Pulmonary artery endothelial cell (primary cell): ENCODE results near the gene MEGF6. TPM values are rescaled to one million over a fixed set of nuclear protein-coding genes. Genes with fewer than 3 reads are reported as not detected.

ENCODE experiments used
- DNase-seq: peaks from one replicate; pipeline ENCODE4 v3.0.0-alpha.2; 2011; ENCODE audit warnings: low read depth, low spot score
- total RNA-seq: library from RNA; depleted of rRNA; stranded (reverse); fragments of >200 nt; gene quantifications from 2 replicates; pipeline ENCODE4 v1.2.3, GENCODE V29; 2014

The MEGF6 gene
- total RNA-seq, 1 donor from 2014 or later = 49.2 TPM

- no peak for DNase-seq
Measured at GRCh38 chr1:3644273-3644672, 33.0 kb upstream of the MEGF6 start.

- no peak for DNase-seq
Measured at GRCh38 chr1:3642919-3643675, 31.8 kb upstream of the MEGF6 start.

GRCh38 chr1:3641816-3642215 is 30.5 kb upstream of the MEGF6 start:
- no peak for DNase-seq

DNA sequence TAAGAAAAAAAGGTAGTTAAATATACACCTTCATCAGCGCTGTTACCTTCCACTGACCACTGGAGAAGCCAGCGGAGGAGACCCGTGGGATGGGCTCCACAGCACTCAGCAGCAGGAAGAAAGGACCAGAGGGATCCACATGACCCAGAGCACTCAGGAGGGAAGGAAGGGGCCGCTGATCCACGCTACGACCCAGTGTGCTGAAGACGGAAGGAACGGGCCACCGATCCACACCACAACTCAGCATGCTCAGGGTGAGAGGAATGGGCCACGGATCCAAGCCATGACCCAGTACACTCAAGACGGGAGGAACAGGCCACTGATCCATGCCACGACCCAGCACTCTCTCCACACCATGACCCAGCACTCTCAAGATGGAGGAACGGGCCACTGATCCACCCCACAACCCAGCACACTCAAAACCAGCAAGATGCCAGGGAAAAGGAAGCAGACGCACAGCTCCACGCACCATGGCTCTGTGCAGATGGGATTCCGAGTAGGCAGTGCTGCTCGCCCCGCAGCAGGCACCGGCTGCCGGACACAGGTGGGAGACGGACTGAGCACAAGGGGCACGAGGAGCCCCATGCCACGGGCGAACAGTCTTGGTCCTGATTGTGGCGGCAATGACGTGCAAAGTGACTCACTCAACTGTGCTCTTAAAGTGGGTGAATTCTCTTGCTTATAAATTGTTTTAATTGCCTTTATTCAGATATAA is 29.9 kb upstream of the MEGF6 start:
- no peak for DNase-seq

- DNase-seq = no peak
Measured at GRCh38 chr1:3640121-3640837, 29.0 kb upstream of the MEGF6 start.

DNA sequence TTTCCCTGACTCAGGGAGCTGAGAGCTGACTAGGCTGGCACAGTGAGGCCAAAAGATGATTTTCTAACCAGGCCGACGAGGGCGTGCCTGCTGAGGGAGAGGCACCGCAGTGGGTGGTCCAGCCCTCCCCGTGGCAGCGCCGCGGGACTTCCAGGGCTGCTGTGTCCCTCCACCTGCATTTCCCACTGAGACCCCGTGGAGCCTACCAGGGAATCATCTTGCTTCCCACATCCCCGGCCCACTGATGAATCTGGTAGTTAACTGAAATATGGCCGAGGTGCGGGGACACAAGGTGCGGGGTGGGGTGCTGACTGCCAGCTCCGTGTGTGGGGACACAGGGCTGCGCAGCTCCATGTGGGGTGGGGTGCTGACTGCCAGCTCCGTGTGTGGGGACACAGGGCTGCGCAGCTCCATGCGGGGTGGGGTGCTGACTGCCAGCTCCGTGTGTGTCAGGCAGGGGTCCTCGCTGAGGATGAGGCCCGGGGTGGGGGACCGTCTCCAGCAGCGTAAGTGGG is 28.1 kb upstream of the MEGF6 start:
- DNase-seq = no peak

GRCh38 chr1:3638676-3639075 is 27.4 kb upstream of the MEGF6 start:
- no peak for DNase-seq

GRCh38 chr1:3638027-3638426 is 26.7 kb upstream of the MEGF6 start:
- no peak for DNase-seq

DNA sequence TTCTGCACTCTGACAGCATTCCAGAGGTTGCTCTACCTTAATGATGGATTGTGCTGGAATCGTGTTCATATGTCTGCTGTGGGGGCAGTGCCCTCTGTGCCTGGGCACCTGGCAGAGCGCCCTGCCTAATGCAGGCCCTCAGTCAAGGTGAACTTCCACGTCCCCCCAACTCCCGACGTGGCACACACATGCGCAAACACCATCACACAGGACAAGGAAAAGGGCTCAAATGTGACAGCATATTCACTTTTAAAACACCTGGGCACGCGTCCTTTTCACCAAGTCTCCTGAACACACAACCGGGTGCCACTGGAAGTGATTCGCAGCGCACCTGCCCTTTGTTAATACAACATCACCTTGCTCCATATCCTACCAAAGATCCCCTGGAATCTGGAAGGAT is 25.2 kb upstream of the MEGF6 start:
- no peak for DNase-seq

- no peak for DNase-seq
Measured at GRCh38 chr1:3636080-3636479, 24.8 kb upstream of the MEGF6 start.

- DNase-seq = no peak
Measured at GRCh38 chr1:3634059-3634800, 22.9 kb upstream of the MEGF6 start.

GRCh38 chr1:3633344-3634058 is 22.2 kb upstream of the MEGF6 start:
- no peak for DNase-seq

DNA sequence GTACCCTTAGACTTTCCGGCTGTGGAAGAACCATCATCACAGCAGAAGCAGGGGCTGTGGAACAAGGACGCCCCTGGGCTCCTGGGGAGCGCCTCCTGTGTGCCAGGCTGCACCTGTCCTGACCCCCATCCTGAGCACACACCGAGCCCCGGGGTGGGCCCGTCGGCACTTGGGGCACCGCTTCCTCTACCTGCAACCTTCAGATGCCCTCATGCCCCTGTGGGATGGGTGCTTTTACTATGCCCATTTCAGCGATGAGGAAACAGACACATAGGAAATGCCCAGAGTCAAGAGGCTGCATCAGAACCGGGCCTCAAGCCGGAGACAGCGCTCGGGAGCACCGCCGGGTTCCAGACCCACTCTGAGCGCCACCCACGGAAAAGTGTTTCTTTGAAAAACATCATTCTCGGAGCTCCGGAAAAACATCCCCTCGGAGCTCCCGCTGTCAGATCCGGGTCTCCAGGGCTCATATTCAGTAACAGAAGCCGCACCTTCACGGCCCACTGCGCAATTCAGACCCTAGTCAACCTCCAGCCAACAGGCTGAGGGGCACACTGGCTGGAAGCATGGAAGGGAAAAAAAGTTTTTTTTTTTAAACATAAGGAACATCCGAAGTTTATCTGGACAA is 21.5 kb upstream of the MEGF6 start:
- DNase-seq = no peak

DNA sequence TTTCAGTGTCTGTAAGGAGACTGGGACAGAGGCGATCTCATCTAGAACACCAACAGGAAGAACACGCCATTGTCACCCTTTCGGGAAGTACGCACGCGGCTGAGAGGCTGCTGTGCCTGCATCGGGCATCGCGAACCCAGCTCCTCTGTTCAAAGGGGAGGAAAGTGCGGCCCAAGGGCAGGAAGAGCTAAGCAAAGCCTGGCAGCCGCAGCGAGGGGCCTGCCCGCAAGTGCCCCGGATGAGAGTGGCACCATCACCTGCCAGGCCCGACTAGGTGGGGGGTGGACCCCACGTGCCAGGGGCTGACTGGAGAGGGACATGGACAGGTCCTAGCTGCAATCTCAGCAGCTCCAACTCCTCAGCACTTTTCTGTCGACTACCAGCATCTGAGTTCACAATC is 21.0 kb upstream of the MEGF6 start:
- DNase-seq = no peak

DNA sequence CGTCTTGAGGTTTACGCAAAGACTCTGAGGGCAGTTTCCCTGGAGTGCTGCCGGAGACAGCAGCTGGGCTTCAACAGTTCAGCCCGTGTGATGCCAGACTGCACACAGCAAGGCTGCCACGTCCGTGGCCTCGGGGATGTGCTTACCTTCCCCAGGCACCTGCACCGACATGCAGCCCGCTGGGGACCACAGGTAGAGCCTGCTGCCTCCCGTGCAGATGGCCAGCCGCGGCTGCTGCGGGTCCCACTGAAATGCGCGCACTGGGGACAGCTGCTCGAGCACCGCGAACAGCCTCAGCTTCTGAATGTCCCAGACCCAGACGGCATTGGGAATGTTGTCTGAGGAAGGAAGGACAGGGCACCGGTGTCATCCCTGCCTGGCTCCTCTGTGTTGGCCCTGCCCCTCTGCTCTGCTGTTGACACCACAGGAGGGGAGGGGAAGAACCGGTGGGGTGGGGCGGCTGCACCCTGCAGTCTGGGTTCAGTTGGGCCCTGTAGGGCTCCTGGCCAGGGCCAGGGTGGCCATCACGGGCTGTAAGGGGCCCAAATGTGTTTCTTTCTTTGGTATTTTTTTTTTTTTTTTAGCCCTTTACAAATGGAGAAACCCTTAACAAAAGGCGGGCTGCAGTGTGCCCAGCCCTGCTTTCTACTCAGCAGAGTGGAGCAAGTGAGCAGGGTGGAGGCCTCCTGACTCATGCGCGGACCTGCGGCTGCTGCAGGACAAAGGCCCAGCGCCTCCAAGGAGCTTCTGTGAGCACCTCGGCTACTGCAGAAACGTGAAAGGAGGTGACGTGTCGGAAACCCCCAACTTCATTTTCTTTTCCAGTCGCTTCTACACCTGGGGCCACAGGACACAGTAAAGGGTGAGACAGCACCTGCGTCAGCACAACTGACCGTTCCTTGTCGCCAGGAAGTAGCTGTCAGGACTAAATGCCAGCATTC is 20.3 kb upstream of the MEGF6 start:
- DNase-seq = no peak

GRCh38 chr1:3630914-3631313 is 19.6 kb upstream of the MEGF6 start:
- no peak for DNase-seq

- no peak for DNase-seq
Measured at GRCh38 chr1:3630161-3630611, 18.9 kb upstream of the MEGF6 start.

DNA sequence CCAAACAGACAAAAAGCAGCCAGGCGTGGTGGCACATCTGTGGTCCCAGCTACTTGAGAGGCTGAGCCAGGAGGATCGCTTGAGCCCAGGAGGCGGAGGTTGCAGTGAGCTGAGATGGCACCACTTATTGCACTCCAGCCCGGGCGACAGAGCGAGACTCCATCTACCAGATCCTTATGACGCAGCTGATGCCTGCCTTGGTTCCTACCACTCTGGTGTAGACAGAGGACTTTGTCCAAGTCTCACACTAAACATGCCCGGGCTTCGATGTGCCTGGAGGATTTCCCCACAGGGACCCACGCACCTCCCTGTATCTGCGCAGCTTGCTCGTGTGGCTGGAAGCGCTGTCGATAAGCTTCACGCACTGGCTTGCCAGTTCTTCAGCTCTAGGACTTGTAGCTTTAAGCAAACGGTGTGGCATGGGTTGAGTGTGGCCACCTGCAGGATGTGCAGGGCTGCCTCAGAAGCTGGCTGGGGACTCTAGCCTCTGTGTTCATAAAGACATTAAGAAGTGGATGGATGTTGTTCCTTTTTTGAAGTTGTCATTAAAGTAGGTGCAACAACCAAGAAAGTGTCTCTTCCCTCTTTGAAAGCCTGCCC is 18.4 kb upstream of the MEGF6 start:
- DNase-seq = no peak

DNA sequence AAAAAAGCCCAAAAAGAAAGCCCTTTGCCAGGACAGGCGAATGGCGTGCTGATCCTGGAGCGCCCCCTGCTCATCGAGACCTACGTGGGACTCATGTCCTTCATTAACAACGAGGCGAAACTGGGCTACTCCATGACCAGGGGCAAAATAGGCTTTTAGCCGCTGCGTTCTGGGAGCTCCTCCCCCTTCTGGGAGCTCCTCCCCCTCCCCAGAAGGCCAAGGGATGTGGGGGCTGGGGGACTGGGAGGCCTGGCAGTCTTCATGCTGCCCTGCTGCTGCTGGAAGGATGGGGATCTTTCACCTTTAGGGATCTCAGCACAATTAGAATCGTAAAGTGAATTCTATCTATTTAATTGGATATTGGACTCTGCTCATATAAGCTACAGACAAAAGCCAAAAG is 17.1 kb upstream of the MEGF6 start:
- no peak for DNase-seq
